HEK293 (cell line): ENCODE measurements around the gene CDO1.

Experiments
- ZNF175 ChIP-seq: fragments of 450-650 bp; formaldehyde crosslinking; IDR thresholded peaks from 2 replicates; pipeline ENCODE4 v1.5.1; 2016; ENCODE audit warnings: missing biosample characterization, missing genetic modification characterization
- ZNF184 ChIP-seq: fragments of 450-650 bp; IDR thresholded peaks from 2 replicates; pipeline ENCODE4 v1.5.1; 2018; ENCODE audit warnings: missing biosample characterization, mild to moderate bottlenecking, missing genetic modification characterization
- ZNF214 ChIP-seq: fragments of 450-650 bp; formaldehyde crosslinking; IDR thresholded peaks from 2 replicates; pipeline ENCODE4 v1.5.1; 2017; ENCODE audit warnings: missing biosample characterization, mild to moderate bottlenecking, missing genetic modification characterization, borderline replicate concordance
- ZNF335 ChIP-seq: fragments of 450-650 bp; formaldehyde crosslinking; conservative IDR thresholded peaks from 2 replicates; pipeline ENCODE4 v1.5.1; 2016; ENCODE audit warnings: missing biosample characterization, missing genetic modification characterization
- ZNF670 ChIP-seq: fragments of 450-650 bp; formaldehyde crosslinking; IDR thresholded peaks from 2 replicates; pipeline ENCODE4 v1.5.1; 2016; ENCODE audit warnings: missing biosample characterization, missing genetic modification characterization, low read depth
- ZNF837 ChIP-seq: fragments of 450-650 bp; formaldehyde crosslinking; IDR thresholded peaks from 2 replicates; pipeline ENCODE4 v1.5.1; 2016; ENCODE audit warnings: missing biosample characterization, missing genetic modification characterization
- TF ChIP-seq, protein P1 (sequence below): fragments of 450-650 bp; formaldehyde crosslinking; IDR thresholded peaks from 2 replicates; pipeline ENCODE4 v1.5.1; 2016; ENCODE audit warnings: missing biosample characterization, missing genetic modification characterization, borderline replicate concordance
- TF ChIP-seq, protein P2 (sequence below): fragments of 450-650 bp; formaldehyde crosslinking; IDR thresholded peaks from 2 replicates; pipeline ENCODE4 v1.5.1; 2016; ENCODE audit warnings: missing biosample characterization, missing genetic modification characterization
- TF ChIP-seq, protein P3 (sequence below): IDR thresholded peaks from 2 replicates; pipeline ENCODE4 v1.6.1; 2011; ENCODE audit warnings: mild to moderate bottlenecking, low read depth, low read length, borderline replicate concordance
- TF ChIP-seq, protein P4 (sequence below): fragments of 450-650 bp; formaldehyde crosslinking; IDR thresholded peaks from 2 replicates; pipeline ENCODE4 v1.5.1; 2016; ENCODE audit warnings: missing biosample characterization, missing genetic modification characterization

GRCh38 chr5:115831163-115831768 lies 14.8 kb upstream of the CDO1 start:
- TF ChIP-seq, protein P1, sequence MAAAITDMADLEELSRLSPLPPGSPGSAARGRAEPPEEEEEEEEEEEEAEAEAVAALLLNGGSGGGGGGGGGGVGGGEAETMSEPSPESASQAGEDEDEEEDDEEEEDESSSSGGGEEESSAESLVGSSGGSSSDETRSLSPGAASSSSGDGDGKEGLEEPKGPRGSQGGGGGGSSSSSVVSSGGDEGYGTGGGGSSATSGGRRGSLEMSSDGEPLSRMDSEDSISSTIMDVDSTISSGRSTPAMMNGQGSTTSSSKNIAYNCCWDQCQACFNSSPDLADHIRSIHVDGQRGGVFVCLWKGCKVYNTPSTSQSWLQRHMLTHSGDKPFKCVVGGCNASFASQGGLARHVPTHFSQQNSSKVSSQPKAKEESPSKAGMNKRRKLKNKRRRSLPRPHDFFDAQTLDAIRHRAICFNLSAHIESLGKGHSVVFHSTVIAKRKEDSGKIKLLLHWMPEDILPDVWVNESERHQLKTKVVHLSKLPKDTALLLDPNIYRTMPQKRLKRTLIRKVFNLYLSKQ = no peak
- TF ChIP-seq ZNF214 (no peak), ZNF837 (tag by site-specific recombination) (no peak), ZNF670 (tag by site-specific recombination) (no peak), ZNF184 (no peak), ZNF335 (no peak), ZNF175 (tag by site-specific recombination) (no peak)
- TF ChIP-seq, protein P2, sequence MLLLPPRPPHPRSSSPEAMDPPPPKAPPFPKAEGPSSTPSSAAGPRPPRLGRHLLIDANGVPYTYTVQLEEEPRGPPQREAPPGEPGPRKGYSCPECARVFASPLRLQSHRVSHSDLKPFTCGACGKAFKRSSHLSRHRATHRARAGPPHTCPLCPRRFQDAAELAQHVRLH (tag by site-specific recombination) = no peak
- TF ChIP-seq, protein P3, sequence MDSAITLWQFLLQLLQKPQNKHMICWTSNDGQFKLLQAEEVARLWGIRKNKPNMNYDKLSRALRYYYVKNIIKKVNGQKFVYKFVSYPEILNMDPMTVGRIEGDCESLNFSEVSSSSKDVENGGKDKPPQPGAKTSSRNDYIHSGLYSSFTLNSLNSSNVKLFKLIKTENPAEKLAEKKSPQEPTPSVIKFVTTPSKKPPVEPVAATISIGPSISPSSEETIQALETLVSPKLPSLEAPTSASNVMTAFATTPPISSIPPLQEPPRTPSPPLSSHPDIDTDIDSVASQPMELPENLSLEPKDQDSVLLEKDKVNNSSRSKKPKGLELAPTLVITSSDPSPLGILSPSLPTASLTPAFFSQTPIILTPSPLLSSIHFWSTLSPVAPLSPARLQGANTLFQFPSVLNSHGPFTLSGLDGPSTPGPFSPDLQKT = no peak
- TF ChIP-seq, protein P4, sequence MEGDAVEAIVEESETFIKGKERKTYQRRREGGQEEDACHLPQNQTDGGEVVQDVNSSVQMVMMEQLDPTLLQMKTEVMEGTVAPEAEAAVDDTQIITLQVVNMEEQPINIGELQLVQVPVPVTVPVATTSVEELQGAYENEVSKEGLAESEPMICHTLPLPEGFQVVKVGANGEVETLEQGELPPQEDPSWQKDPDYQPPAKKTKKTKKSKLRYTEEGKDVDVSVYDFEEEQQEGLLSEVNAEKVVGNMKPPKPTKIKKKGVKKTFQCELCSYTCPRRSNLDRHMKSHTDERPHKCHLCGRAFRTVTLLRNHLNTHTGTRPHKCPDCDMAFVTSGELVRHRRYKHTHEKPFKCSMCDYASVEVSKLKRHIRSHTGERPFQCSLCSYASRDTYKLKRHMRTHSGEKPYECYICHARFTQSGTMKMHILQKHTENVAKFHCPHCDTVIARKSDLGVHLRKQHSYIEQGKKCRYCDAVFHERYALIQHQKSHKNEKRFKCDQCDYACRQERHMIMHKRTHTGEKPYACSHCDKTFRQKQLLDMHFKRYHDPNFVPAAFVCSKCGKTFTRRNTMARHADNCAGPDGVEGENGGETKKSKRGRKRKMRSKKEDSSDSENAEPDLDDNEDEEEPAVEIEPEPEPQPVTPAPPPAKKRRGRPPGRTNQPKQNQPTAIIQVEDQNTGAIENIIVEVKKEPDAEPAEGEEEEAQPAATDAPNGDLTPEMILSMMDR (tag by site-specific recombination) = no peak
